ENCODE measurements around the gene OSBPL9. TPM values are rescaled to one million over a fixed set of nuclear protein-coding genes. Genes with fewer than 3 reads are reported as not detected.

The OSBPL9 gene
- total and polyA plus RNA-seq, 2 experiments from 2014 or later: 82.7 to 102 TPM

- TF ChIP-seq ZNF462 (CRISPR knock-in tag; IDR thresholded peaks at IDR 0.05): no peak
Measured at GRCh38 chr1:51624855-51625254, 8.0 kb downstream of the OSBPL9 start (continued).

DNA sequence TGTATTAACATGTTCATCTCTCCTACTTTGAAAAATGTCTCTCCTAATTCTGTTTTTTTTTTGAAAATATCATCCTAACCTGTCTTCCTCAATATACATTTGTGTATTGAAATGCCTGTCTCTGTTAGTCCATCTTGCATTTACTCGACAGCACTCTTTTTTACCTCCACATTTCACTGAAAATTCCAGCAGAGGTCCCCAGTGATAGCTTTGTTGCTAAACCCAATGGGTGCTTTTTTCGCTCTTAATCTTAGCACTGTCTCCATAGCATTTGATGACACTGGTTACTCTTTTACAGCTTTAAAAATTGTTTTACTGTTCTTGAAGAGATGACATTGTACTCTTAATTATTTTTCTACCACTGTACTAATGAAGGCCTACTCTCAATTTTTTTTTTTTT, 10.8 kb downstream of the OSBPL9 start:
- DNase-seq (ENCODE audit: low spot score): peak; percentile 75
- Mint-ChIP-seq H3K4me3 (no peak overlapping the region), H3K9me3 (no peaks in the 10 kb centered on the region), H3K27ac (no peak overlapping the region), H3K4me1 (peaks cover 6% of the 10 kb centered on the region; the same call in 2 of the 3 replicates), H3K27me3 (ENCODE audit: insufficient read depth, low read depth, poor library complexity) (no peaks in the 10 kb centered on the region), H3K36me3 (ENCODE audit: low read depth) (no peaks in the 10 kb centered on the region)
- H3K27me3 ChIP-seq (ENCODE audit: insufficient read depth): no peaks in the 10 kb centered on the region
- peak; percentile 70 for ATAC-seq
- H2AFZ ChIP-seq: no peak overlapping the region
- no peak overlapping the region for H3K4me3 ChIP-seq
- H4K20me1 ChIP-seq (replicated peaks; ENCODE audit: insufficient read depth): 0 out of 2 replicates have a peak, but pooled peaks cover 3% of the 10 kb centered on the region
- H3K4me1 ChIP-seq (ENCODE audit: insufficient read depth): peaks cover 9% of the 10 kb centered on the region
- H3K9me2 ChIP-seq (ENCODE audit: insufficient read depth): no peaks in the 10 kb centered on the region
- no peaks in the 10 kb centered on the region for H3K36me3 ChIP-seq (ENCODE audit: insufficient read depth)
- H3F3A ChIP-seq (replicated peaks; ENCODE audit: low read depth): no peaks in the 10 kb centered on the region
- H3K27ac ChIP-seq (ENCODE audit: low read depth): no peak overlapping the region
- H3K4me2 ChIP-seq: no peak overlapping the region
- peaks cover 44% of the 10 kb centered on the region for H3K79me2 ChIP-seq (replicated peaks; ENCODE audit: insufficient read depth)
- TF ChIP-seq, protein P1, sequence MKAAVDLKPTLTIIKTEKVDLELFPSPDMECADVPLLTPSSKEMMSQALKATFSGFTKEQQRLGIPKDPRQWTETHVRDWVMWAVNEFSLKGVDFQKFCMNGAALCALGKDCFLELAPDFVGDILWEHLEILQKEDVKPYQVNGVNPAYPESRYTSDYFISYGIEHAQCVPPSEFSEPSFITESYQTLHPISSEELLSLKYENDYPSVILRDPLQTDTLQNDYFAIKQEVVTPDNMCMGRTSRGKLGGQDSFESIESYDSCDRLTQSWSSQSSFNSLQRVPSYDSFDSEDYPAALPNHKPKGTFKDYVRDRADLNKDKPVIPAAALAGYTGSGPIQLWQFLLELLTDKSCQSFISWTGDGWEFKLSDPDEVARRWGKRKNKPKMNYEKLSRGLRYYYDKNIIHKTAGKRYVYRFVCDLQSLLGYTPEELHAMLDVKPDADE (IDR thresholded peaks at IDR 0.05): no peak
- TF ChIP-seq EZH2phosphoT487 (IDR thresholded peaks at IDR 0.05; ENCODE audit: unreplicated experiment) (no peak), ZNF462 (CRISPR knock-in tag; IDR thresholded peaks at IDR 0.05) (no peak)
- TF ChIP-seq, protein P2, sequence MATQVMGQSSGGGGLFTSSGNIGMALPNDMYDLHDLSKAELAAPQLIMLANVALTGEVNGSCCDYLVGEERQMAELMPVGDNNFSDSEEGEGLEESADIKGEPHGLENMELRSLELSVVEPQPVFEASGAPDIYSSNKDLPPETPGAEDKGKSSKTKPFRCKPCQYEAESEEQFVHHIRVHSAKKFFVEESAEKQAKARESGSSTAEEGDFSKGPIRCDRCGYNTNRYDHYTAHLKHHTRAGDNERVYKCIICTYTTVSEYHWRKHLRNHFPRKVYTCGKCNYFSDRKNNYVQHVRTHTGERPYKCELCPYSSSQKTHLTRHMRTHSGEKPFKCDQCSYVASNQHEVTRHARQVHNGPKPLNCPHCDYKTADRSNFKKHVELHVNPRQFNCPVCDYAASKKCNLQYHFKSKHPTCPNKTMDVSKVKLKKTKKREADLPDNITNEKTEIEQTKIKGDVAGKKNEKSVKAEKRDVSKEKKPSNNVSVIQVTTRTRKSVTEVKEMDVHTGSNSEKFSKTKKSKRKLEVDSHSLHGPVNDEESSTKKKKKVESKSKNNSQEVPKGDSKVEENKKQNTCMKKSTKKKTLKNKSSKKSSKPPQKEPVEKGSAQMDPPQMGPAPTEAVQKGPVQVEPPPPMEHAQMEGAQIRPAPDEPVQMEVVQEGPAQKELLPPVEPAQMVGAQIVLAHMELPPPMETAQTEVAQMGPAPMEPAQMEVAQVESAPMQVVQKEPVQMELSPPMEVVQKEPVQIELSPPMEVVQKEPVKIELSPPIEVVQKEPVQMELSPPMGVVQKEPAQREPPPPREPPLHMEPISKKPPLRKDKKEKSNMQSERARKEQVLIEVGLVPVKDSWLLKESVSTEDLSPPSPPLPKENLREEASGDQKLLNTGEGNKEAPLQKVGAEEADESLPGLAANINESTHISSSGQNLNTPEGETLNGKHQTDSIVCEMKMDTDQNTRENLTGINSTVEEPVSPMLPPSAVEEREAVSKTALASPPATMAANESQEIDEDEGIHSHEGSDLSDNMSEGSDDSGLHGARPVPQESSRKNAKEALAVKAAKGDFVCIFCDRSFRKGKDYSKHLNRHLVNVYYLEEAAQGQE (IDR thresholded peaks at IDR 0.05; ENCODE audit: unreplicated experiment): no peak
